DOHH2 (cell line): ENCODE data around the gene TWF2.

Source experiments
- CTCF ChIP-seq: fragments of 200-600 bp; sonication (generic); IDR thresholded peaks from one replicate; pipeline ENCODE4 v1.5.1; 2014; ENCODE audit warnings: antibody characterized with exemption, mild to moderate bottlenecking, low read depth, low read length; ENCODE audit not compliant: poor library complexity, severe bottlenecking
- EZH2phosphoT487 ChIP-seq: fragments of 200-600 bp; sonication (generic); IDR thresholded peaks from 2 replicates; pipeline ENCODE4 v1.6.1; 2017; ENCODE audit warnings: borderline replicate concordance, mild to moderate bottlenecking, antibody characterized with exemption, low read length, moderate library complexity, mixed read lengths

- TF ChIP-seq CTCF (no peak), EZH2phosphoT487 (no peak)
Observed at GRCh38 chr3:52230889-52231499, 8.0 kb downstream of the TWF2 start.
